Vagina (tissue), 2 donors: ENCODE data around the gene KRT84.

Experiments
- POLR2AphosphoS5 ChIP-seq, 2 donors: sonication (generic); formaldehyde crosslinking; IDR thresholded peaks; one replicate each; pipeline ENCODE4 v1.9.0; 2017; ENCODE audit warnings: antibody characterized with exemption in 2 of 2, mild to moderate bottlenecking in 2 of 2, low read depth in 1 of 2; ENCODE audit not compliant: insufficient read depth in 1 of 2
- TF ChIP-seq, protein P1 (sequence below), 3 experiments: fragments of 450-650 bp in 2 of 3; fragments of 200-600 bp in 1 of 3; sonication (generic) in 1 of 3; IDR thresholded peaks; one replicate each; pipeline ENCODE4 v1.5.1; 2017 to 2019; ENCODE audit warnings: antibody characterized with exemption in 3 of 3, mild to moderate bottlenecking in 2 of 3, moderate library complexity in 2 of 3

DNA sequence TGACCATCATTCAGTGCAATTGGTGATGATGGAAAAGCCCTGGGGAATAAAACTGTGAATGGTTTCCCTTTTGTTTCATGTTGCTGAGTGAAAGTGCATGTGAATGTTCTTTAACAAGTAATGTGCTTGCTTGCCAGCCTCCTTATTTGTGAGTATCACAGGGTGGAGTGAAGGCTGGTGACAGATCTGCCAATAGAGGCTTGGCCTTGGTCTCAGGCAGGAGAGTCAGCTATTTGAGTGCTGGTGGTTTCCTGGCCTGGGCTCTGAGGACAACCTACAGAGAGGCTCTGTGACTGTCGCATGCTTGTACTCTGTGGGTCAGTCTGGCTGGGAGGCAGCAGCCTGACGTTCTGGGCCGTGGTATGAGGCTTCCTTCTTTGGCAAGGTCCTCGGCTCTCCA, 38.9 kb downstream of the KRT84 start:
- TF ChIP-seq, protein P1, sequence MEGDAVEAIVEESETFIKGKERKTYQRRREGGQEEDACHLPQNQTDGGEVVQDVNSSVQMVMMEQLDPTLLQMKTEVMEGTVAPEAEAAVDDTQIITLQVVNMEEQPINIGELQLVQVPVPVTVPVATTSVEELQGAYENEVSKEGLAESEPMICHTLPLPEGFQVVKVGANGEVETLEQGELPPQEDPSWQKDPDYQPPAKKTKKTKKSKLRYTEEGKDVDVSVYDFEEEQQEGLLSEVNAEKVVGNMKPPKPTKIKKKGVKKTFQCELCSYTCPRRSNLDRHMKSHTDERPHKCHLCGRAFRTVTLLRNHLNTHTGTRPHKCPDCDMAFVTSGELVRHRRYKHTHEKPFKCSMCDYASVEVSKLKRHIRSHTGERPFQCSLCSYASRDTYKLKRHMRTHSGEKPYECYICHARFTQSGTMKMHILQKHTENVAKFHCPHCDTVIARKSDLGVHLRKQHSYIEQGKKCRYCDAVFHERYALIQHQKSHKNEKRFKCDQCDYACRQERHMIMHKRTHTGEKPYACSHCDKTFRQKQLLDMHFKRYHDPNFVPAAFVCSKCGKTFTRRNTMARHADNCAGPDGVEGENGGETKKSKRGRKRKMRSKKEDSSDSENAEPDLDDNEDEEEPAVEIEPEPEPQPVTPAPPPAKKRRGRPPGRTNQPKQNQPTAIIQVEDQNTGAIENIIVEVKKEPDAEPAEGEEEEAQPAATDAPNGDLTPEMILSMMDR (IDR thresholded peaks at IDR 0.05), result no peak
- TF ChIP-seq POLR2AphosphoS5 (IDR thresholded peaks at IDR 0.05; ENCODE audit: insufficient read depth in 1 of 2, low read depth in 1 of 2), result no peak
